ENCODE data around the gene EXD3. TPM values are rescaled to one million over a fixed set of nuclear protein-coding genes. Genes with fewer than 3 reads are reported as not detected.

EXD3 gene
- total and polyA plus RNA-seq, 2 of the 4 experiments (the other 2 are of a cell fraction): 1.1 to 7.4 TPM

DNA sequence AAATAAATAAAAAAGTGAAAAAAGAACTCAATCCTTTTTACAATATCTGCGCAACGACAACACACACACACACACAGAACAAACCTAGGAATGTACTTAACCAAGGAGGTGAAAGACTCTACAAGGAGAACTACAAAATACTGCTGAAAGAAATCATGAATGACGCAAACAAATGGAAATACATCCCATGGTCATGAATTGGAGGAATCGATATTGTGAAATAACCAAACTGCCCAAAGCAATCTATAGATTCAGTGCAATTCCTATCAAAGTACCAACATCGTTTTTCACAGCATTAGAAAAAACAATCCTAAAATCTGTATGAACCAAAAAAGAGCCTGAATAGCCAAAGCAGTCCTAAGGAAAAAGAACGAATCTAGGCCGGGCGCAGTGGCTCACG is 91.0 kb downstream of the EXD3 start:
- H4K5ac ChIP-seq (ENCODE audit: low read depth, low read length): no peak overlapping the region
- H3K4me3 ChIP-seq (ENCODE audit: insufficient read depth, low read depth, low read length): no peak overlapping the region
- in situ Hi-C loops (cut with MboI; ENCODE audit: low sequenced_read_pairs) (no loop called here), intact Hi-C loops (cut with micrococcal nuclease) (no loop called here), dilution Hi-C loops (cut with HindIII; ENCODE audit: low sequenced_read_pairs, unreplicated experiment) (no loop called here)
- no peaks in the 10 kb centered on the region for H3K9me1 ChIP-seq (ENCODE audit: insufficient read depth, low read length)
- no peaks in the 10 kb centered on the region for H3K79me1 ChIP-seq (ENCODE audit: low read depth in 1 of 2, low read length in 2 of 2)
- H3K4ac ChIP-seq (ENCODE audit: low read depth, low read length): no peak overlapping the region
- H2AK5ac ChIP-seq (ENCODE audit: low read depth, low read length): no peak overlapping the region
- H2AK9ac ChIP-seq (replicated peaks; ENCODE audit: low read depth, low read length, poor library complexity): no peak overlapping the region
- DNase-seq (no peak), ATAC-seq (ENCODE audit: low read depth) (no peak)
- ChIA-PET CTCF (no interaction called here), POLR2A (ENCODE audit: unreplicated experiment) (no interaction called here)
- H3K18ac ChIP-seq (ENCODE audit: low read depth, low read length): no peak overlapping the region
- no peak overlapping the region for H2BK120ac ChIP-seq (ENCODE audit: low read depth, low read length)
- H3K4me2 ChIP-seq (ENCODE audit: low read depth, low read length): no peak overlapping the region
- H3K23ac ChIP-seq (ENCODE audit: low read depth, low read length): no peak overlapping the region
- no peak overlapping the region for H4K91ac ChIP-seq (ENCODE audit: insufficient read depth, low read depth, low read length)
- no peak overlapping the region for H3K14ac ChIP-seq (replicated peaks; ENCODE audit: low read depth, low read length)
- no TSS peak for BruUV-seq (replicated peaks)
- no peak overlapping the region for H3K27ac ChIP-seq (ENCODE audit: insufficient read depth, low read length)
- peak; percentile 64 for TF ChIP-seq CEBPB (IDR thresholded peaks at IDR 0.05; ENCODE audit: low read depth, low read length)
- TF ChIP-seq SMC3 (IDR thresholded peaks at IDR 0.05; ENCODE audit: low read depth, low read length): no peak
- H3K36me3 ChIP-seq (ENCODE audit: control insufficient read depth, insufficient read depth, low read length): no peaks in the 10 kb centered on the region
- H4K8ac ChIP-seq (ENCODE audit: low read depth in 2 of 2, low read length in 2 of 2): no peak overlapping the region
- H4K20me1 ChIP-seq (ENCODE audit: insufficient read depth, low read length): no peaks in the 10 kb centered on the region
- no peak overlapping the region for H3K9ac ChIP-seq (ENCODE audit: low read depth, low read length)
- H2AFZ ChIP-seq (replicated peaks; ENCODE audit: low read length, poor library complexity): no peak overlapping the region
- no CpG with 5 or more reads among the region's 9 CpGs for WGBS, 2 experiments (ENCODE audit: extremely low coverage in 2 of 2, insufficient read length in 1 of 2)
- no peak overlapping the region for H3K56ac ChIP-seq (ENCODE audit: extremely low read depth, insufficient read depth, low read length)
- no peak overlapping the region for H2BK20ac ChIP-seq (ENCODE audit: low read depth, low read length)
- H2BK5ac ChIP-seq (ENCODE audit: low read depth, low read length, poor library complexity, severe bottlenecking): no peak overlapping the region
- H2BK15ac ChIP-seq (ENCODE audit: low read depth, low read length): no peak overlapping the region
- H3K9me3 ChIP-seq (ENCODE audit: control insufficient read depth, insufficient read depth, low read length): peaks cover 4% of the 10 kb centered on the region; the same call in 1 of the 2 replicates
- no peaks in the 10 kb centered on the region for H3K4me1 ChIP-seq (ENCODE audit: control insufficient read depth, insufficient read depth, low read length)
- no peaks in the 10 kb centered on the region for H3K27me3 ChIP-seq (ENCODE audit: control insufficient read depth, insufficient read depth, low read length)

All from IMR-90 (cell line).